HS-5 (cell line): ENCODE results near the gene CBFB.
"Not testable (repeated sequence)": the region's sequence is repeated elsewhere in the genome, so short reads cannot be mapped to it uniquely, and the experiment has no call there.

Experiments
- DNase-seq: peaks from one replicate; pipeline ENCODE4 v3.0.0-alpha.2; 2012; ENCODE audit warnings: low read depth

Gene CBFB

GRCh38 chr16:67028696-67029253 is at the start of gene CBFB:
Gene CBFB, plus strand, starts transcription at chr16:67029149. Its CDS starts 259 bp downstream, at chr16:67029408.
- DNase-seq = peak; percentile 48

GRCh38 chr16:66983033-66983432 is 45.9 kb upstream of the CBFB start:
- no peak for DNase-seq

- DNase-seq = no peak
These were observed 44.0 kb upstream of the CBFB start for GRCh38 chr16:66984892-66985311.

GRCh38 chr16:66986559-66986958 is 42.4 kb upstream of the CBFB start:
- DNase-seq = no peak

GRCh38 chr16:66988197-66988788 is 40.7 kb upstream of the CBFB start, which contains the start of gene CES4A:
Gene CES4A, plus strand, starts transcription at chr16:66988589. Its CDS starts 184 bp downstream, at chr16:66988773.
- DNase-seq = no peak

- no peak for DNase-seq
These were observed 37.3 kb upstream of the CBFB start for GRCh38 chr16:66991545-66992077.

GRCh38 chr16:66993558-66993957 is 35.4 kb upstream of the CBFB start:
- not testable (repeated sequence) for DNase-seq

GRCh38 chr16:66996324-66996982 is 32.5 kb upstream of the CBFB start:
- DNase-seq = no peak

- DNase-seq = no peak
These were observed 32.0 kb upstream of the CBFB start for GRCh38 chr16:66996983-66997358.

GRCh38 chr16:67000384-67001351 is 28.3 kb upstream of the CBFB start:
- DNase-seq = no peak

- no peak for DNase-seq
These were observed 27.2 kb upstream of the CBFB start for GRCh38 chr16:67001726-67002125.

- DNase-seq = no peak
These were observed 21.9 kb upstream of the CBFB start for GRCh38 chr16:67006930-67007658.

- DNase-seq = no peak
These were observed 19.8 kb upstream of the CBFB start for GRCh38 chr16:67009158-67009557.

GRCh38 chr16:67011274-67011673 is 17.7 kb upstream of the CBFB start:
- no peak for DNase-seq

- no peak for DNase-seq
These were observed 15.6 kb upstream of the CBFB start for GRCh38 chr16:67013233-67013822.

- no peak for DNase-seq
These were observed 14.9 kb upstream of the CBFB start for GRCh38 chr16:67013823-67014633.

GRCh38 chr16:67014634-67015312 is 14.2 kb upstream of the CBFB start:
- DNase-seq = no peak

- DNase-seq = no peak
These were observed 13.6 kb upstream of the CBFB start for GRCh38 chr16:67015313-67015731.

GRCh38 chr16:67016143-67016542 is 12.8 kb upstream of the CBFB start:
- DNase-seq = no peak
